Erythroblast (primary cell): ENCODE data around the gene UBE2E2.

Source experiments
- GATA1 ChIP-seq: IDR thresholded peaks from 2 replicates; pipeline ENCODE4 v1.6.1; 2011; ENCODE audit warnings: low read depth, mild to moderate bottlenecking, control low read depth, low read length, moderate library complexity
- POLR2A ChIP-seq: IDR thresholded peaks from 2 replicates; pipeline ENCODE4 v1.6.1; 2011; ENCODE audit warnings: mild to moderate bottlenecking, low read length

DNA sequence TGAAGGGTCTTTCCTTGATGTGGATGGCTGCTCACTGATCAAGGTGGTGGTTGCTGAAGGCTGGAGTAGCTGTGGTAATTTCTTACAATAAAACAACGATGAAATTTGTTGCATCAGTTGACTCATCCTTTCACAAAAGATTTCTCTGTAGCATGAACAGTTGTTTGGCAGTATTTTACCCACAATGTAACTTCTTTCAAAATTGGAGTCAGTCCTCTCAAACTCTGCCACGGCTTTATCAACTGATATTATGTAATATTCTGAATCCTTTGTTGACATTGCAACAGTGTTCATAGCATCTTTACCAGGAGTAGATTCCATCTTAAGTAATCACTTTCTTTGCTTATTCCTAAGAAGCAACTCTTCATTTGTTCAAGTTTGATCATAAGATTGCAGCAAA, 252.6 kb downstream of the UBE2E2 start:
- TF ChIP-seq POLR2A, result no peak
- TF ChIP-seq GATA1, result no peak
